Keratinocyte (primary cell): ENCODE data around the gene TRIL. TPM values are rescaled to one million over a fixed set of nuclear protein-coding genes. Genes with fewer than 3 reads are reported as not detected.

Experiments used
- DNase-seq: peaks from one replicate; pipeline ENCODE4 v3.0.0-alpha.2; 2011; ENCODE audit warnings: low read depth, missing footprints, low spot score
- FAIRE-seq: peaks from 2 replicates; lab custom pipeline; 2011; peaks lifted over from hg19 to GRCh38; lab: Jason Lieb, UNC
- H2AFZ ChIP-seq: 2 replicates; pipeline ENCODE4 v1.6.0; 2012; ENCODE audit warnings: low read length, control low read depth, inconsistent platforms; ENCODE audit not compliant: control insufficient read depth
- H3K27ac ChIP-seq: 2 replicates; pipeline ENCODE4 v1.5.1; 2011; ENCODE audit warnings: low read length; ENCODE audit not compliant: control insufficient read depth, insufficient read depth
- H3K27me3 ChIP-seq: 3 replicates; pipeline ENCODE4 v1.6.0; 2011; ENCODE audit warnings: low read length; ENCODE audit not compliant: control insufficient read depth, insufficient read depth; ENCODE audit errors: extremely low read depth
- H3K36me3 ChIP-seq, 2 experiments: 2 replicates in 1 of 2; 3 replicates in 1 of 2; pipeline ENCODE4 v1.5.1; 2011; ENCODE audit warnings: low read length in 2 of 2, mild to moderate bottlenecking in 1 of 2; ENCODE audit not compliant: control insufficient read depth in 2 of 2, insufficient read depth in 2 of 2; ENCODE audit errors: extremely low read depth in 1 of 2
- H3K4me1 ChIP-seq: 3 replicates; pipeline ENCODE4 v1.5.1; 2011; ENCODE audit warnings: low read length; ENCODE audit not compliant: control insufficient read depth, insufficient read depth; ENCODE audit errors: extremely low read depth
- H3K4me2 ChIP-seq: 3 replicates; pipeline ENCODE4 v1.6.0; 2011; ENCODE audit warnings: low read depth, low read length; ENCODE audit not compliant: control insufficient read depth, insufficient read depth; ENCODE audit errors: extremely low read depth
- H3K4me3 ChIP-seq, 3 experiments: fragments of 200-600 bp in 1 of 3; sonication (generic) in 1 of 3; 2 replicates in 2 of 3; 3 replicates in 1 of 3; pipeline ENCODE4 v1.5.1; 2011 to 2016; ENCODE audit warnings: low read length in 3 of 3, mild to moderate bottlenecking in 3 of 3, control low read depth in 2 of 3, inconsistent platforms in 1 of 3, low read depth in 1 of 3, mixed read lengths in 1 of 3, mixed run types in 1 of 3, moderate library complexity in 1 of 3; ENCODE audit not compliant: control insufficient read depth in 2 of 3, insufficient read depth in 2 of 3; ENCODE audit errors: extremely low read depth in 1 of 3
- H3K79me2 ChIP-seq: 2 replicates; pipeline ENCODE4 v1.6.0; 2012; ENCODE audit warnings: low read length; ENCODE audit not compliant: control insufficient read depth, insufficient read depth
- H3K9ac ChIP-seq: 3 replicates; pipeline ENCODE4 v1.6.0; 2011; ENCODE audit warnings: low read length; ENCODE audit not compliant: control insufficient read depth, insufficient read depth; ENCODE audit errors: extremely low read depth
- H3K9me1 ChIP-seq: 3 replicates; pipeline ENCODE4 v1.6.0; 2011; ENCODE audit warnings: low read length; ENCODE audit not compliant: control insufficient read depth, insufficient read depth; ENCODE audit errors: extremely low read depth
- H3K9me3 ChIP-seq: 2 replicates; pipeline ENCODE4 v1.5.1; 2012; ENCODE audit warnings: low read depth, low read length; ENCODE audit not compliant: control insufficient read depth
- H4K20me1 ChIP-seq: 3 replicates; pipeline ENCODE4 v1.6.0; 2011; ENCODE audit warnings: low read length; ENCODE audit not compliant: control insufficient read depth, insufficient read depth; ENCODE audit errors: extremely low read depth
- CTCF ChIP-seq, 3 experiments: IDR thresholded peaks in 1 of 3; conservative IDR thresholded peaks in 1 of 3; optimal IDR thresholded peaks in 1 of 3; 2 replicates in 2 of 3; 3 replicates in 1 of 3; pipeline versions ENCODE3 to v1.5.1; 2011; ENCODE audit warnings: low read length in 3 of 3, mild to moderate bottlenecking in 3 of 3, moderate library complexity in 2 of 3, control low read depth in 1 of 3, inconsistent platforms in 1 of 3; ENCODE audit not compliant: insufficient read depth in 2 of 3; ENCODE audit errors: extremely low read depth in 1 of 3
- EZH2 ChIP-seq: IDR thresholded peaks from one replicate; pipeline ENCODE4 v1.6.1; 2012; ENCODE audit warnings: inconsistent platforms, mild to moderate bottlenecking, low read length, moderate library complexity
- dilution Hi-C: fragments of 300-500 bp; cut with MboI; formaldehyde crosslinking; loops from one replicate; pipeline ENCODE4 v1.7.0; 2020; ENCODE audit warnings: low sequenced_read_pairs; ENCODE audit not compliant: extremely low pct_ligation_motif_present
- polyA plus RNA-seq, 5 experiments: library from polyadenylated mRNA; depleted of rRNA in 3 of 5; stranded (reverse) in 3 of 5; stranded (forward) in 1 of 5; unstranded in 1 of 5; fragments of >200 nt; gene quantifications; 1 replicate in 1 of 5; 2 replicates in 3 of 5; 3 replicates in 1 of 5; pipeline versions ENCODE4 v1.2.1 to v1.2.3, GENCODE V29; 2011 to 2012; ENCODE audit warnings: missing spikeins in 2 of 5, low read depth in 1 of 5, low replicate concordance in 1 of 5

Gene TRIL
- polyA plus RNA-seq, 1 donor (not counting 4 experiments of a cell fraction or from before 2014, with no cell fraction given), result 0.03 TPM

- Histone ChIP-seq H3K9ac (no peak overlapping the region), H3K4me3 (no peak overlapping the region), H3K27me3 (peaks cover 3% of the 10 kb centered on the region), H3K4me1 (no peaks in the 10 kb centered on the region), H3K4me2 (no peak overlapping the region), H4K20me1 (no peaks in the 10 kb centered on the region), H3K36me3 (no peaks in the 10 kb centered on the region), H2AFZ (no peak overlapping the region), H3K27ac (no peak overlapping the region), H3K9me1 (no peaks in the 10 kb centered on the region), H3K9me3 (no peaks in the 10 kb centered on the region), H3K79me2 (no peaks in the 10 kb centered on the region)
- FAIRE-seq (no peak), DNase-seq (no peak)
- TF ChIP-seq CTCF (optimal IDR thresholded peaks at IDR 0.05 in 1 of 3, IDR thresholded peaks at IDR 0.05 in 1 of 3, conservative IDR thresholded peaks at IDR 0.05 in 1 of 3; ENCODE audit: extremely low read depth in 1 of 3, insufficient read depth in 2 of 3, low read length in 3 of 3), result no peak
- TF ChIP-seq EZH2, result no peak
- dilution Hi-C loops, result no loop called here
These were observed 42.0 kb upstream of the TRIL start for GRCh38 chr7:28999895-29000716.

- H4K20me1 ChIP-seq, result no peaks in the 10 kb centered on the region
- no peak overlapping the region for H2AFZ ChIP-seq
- no peaks in the 10 kb centered on the region for H3K36me3 ChIP-seq
- dilution Hi-C loops, result no loop called here
- H3K4me2 ChIP-seq, result no peak overlapping the region
- H3K9ac ChIP-seq, result no peak overlapping the region
- no peaks in the 10 kb centered on the region for H3K9me1 ChIP-seq
- FAIRE-seq, result no peak
- no peaks in the 10 kb centered on the region for H3K79me2 ChIP-seq
- DNase-seq, result no peak
- TF ChIP-seq EZH2, result no peak
- no peak for TF ChIP-seq CTCF (optimal IDR thresholded peaks at IDR 0.05 in 1 of 3, IDR thresholded peaks at IDR 0.05 in 1 of 3, conservative IDR thresholded peaks at IDR 0.05 in 1 of 3; ENCODE audit: extremely low read depth in 1 of 3, insufficient read depth in 2 of 3, low read length in 3 of 3)
- no peaks in the 10 kb centered on the region for H3K9me3 ChIP-seq
- no peak overlapping the region for H3K4me3 ChIP-seq
- H3K4me1 ChIP-seq, result no peaks in the 10 kb centered on the region
- H3K27ac ChIP-seq, result no peak overlapping the region
- H3K27me3 ChIP-seq, result peaks cover 3% of the 10 kb centered on the region
These were observed 41.3 kb upstream of the TRIL start for GRCh38 chr7:28999427-28999826.
